A549 (cell line): ENCODE results near the gene PTPRD. TPM values are rescaled to one million over a fixed set of nuclear protein-coding genes. Genes with fewer than 3 reads are reported as not detected.

Experiments used
- ATAC-seq, 2 experiments: fragments of 200-7000 bp in 1 of 2; fragments of >200 bp in 1 of 2; cut with Nextera tagmentation in 1 of 2; cut with Tn5 transposase in 1 of 2; 3 replicates each; pipeline versions ENCODE4 v1.8.0 to v1.9.1; 2018 to 2020; ENCODE audit warnings: mild to moderate bottlenecking in 1 of 2, moderate library complexity in 1 of 2
- CTCF ChIA-PET: fragments of 300-600 bp; sonication (Branson Sonifier 250); formaldehyde crosslinking; extraction: SDS; loops from one replicate; lab custom pipeline; 2021; ENCODE audit warnings: antibody characterized with exemption, inconsistent platforms; lab: Yijun Ruan, JAX
- POLR2A ChIA-PET: fragments of 350-600 bp; formaldehyde crosslinking; extraction: SDS; loops from one replicate; lab custom pipeline; 2021; ENCODE audit warnings: antibody characterized with exemption, inconsistent platforms; lab: Yijun Ruan, JAX
- DNase-seq, 2 experiments: peaks; one replicate each; pipeline versions ENCODE4 v3.0.0 to v3.0.0-alpha.2; 2011 to 2016; ENCODE audit warnings: low read depth in 1 of 2, low spot score in 1 of 2
- FAIRE-seq: peaks from 2 replicates; lab custom pipeline; 2011; peaks lifted over from hg19 to GRCh38; lab: Jason Lieb, UNC
- H3K27ac ChIP-seq, 2 experiments: fragments of >200 bp; sonication (Bioruptor Twin); formaldehyde crosslinking; 3 replicates each; pipeline ENCODE4 v1.5.1; 2016 to 2017
- H3K4me1 ChIP-seq: fragments of >200 bp; sonication (Bioruptor Twin); formaldehyde crosslinking; 3 replicates; pipeline ENCODE4 v1.6.1; 2016
- H3K4me2 ChIP-seq: fragments of >200 bp; sonication (Bioruptor Twin); formaldehyde crosslinking; 3 replicates; pipeline ENCODE4 v1.6.1; 2016
- H3K4me3 ChIP-seq: fragments of >200 bp; sonication (Bioruptor Twin); formaldehyde crosslinking; 3 replicates; pipeline ENCODE4 v1.5.1; 2016
- H3K9me3 ChIP-seq: fragments of >200 bp; sonication (Bioruptor Twin); formaldehyde crosslinking; 3 replicates; pipeline ENCODE4 v1.6.1; 2016
- BHLHE40 ChIP-seq: IDR thresholded peaks from 2 replicates; pipeline ENCODE4 v1.6.1; 2012; ENCODE audit warnings: low read depth, low read length, inconsistent platforms
- CBX2 ChIP-seq: fragments of 200-600 bp; sonication (generic); IDR thresholded peaks from 2 replicates; pipeline ENCODE4 v1.6.1; 2016; ENCODE audit warnings: low read depth, mild to moderate bottlenecking, borderline replicate concordance
- EP300 ChIP-seq, 2 experiments: fragments of >200 bp; sonication (Bioruptor Twin); formaldehyde crosslinking; IDR thresholded peaks; 2 replicates in 1 of 2; 3 replicates in 1 of 2; pipeline ENCODE4 v1.6.1; 2016 to 2017
- ESRRA ChIP-seq: fragments of 150-350 bp; IDR thresholded peaks from 2 replicates; pipeline ENCODE4 v1.6.1; 2014; ENCODE audit warnings: mild to moderate bottlenecking, low read length, borderline replicate concordance
- FOSB ChIP-seq: fragments of 250-450 bp; sonication (Bioruptor Pico); IDR thresholded peaks from 2 replicates; pipeline ENCODE4 v1.5.0; 2020; ENCODE audit warnings: mild to moderate bottlenecking, moderate library complexity
- FOXS1 ChIP-seq: fragments of 250-450 bp; sonication (Bioruptor Pico); IDR thresholded peaks from 2 replicates; pipeline ENCODE4 v1.5.0; 2020; ENCODE audit warnings: mild to moderate bottlenecking, moderate library complexity
- HOXA7 ChIP-seq: fragments of 250-450 bp; sonication (Bioruptor Pico); IDR thresholded peaks from 2 replicates; pipeline ENCODE4 v1.5.0; 2020; ENCODE audit warnings: mild to moderate bottlenecking, moderate library complexity
- KDM5A ChIP-seq: fragments of 200-600 bp; sonication (generic); IDR thresholded peaks from 2 replicates; pipeline ENCODE4 v1.6.1; 2016; ENCODE audit warnings: antibody characterized with exemption, mild to moderate bottlenecking
- NFE2L2 ChIP-seq: fragments of 150-350 bp; conservative IDR thresholded peaks from 2 replicates; pipeline ENCODE4 v1.6.1; 2014; ENCODE audit warnings: low read length
- NPAS2 ChIP-seq: fragments of 250-450 bp; sonication (Bioruptor Pico); IDR thresholded peaks from 2 replicates; pipeline ENCODE4 v1.8.0; 2022; ENCODE audit warnings: mild to moderate bottlenecking, moderate library complexity, borderline replicate concordance
- NR3C1 ChIP-seq: fragments of >200 bp; sonication (Bioruptor Twin); formaldehyde crosslinking; IDR thresholded peaks from 3 replicates; pipeline ENCODE4 v1.6.1; 2017
- POLR2A ChIP-seq: IDR thresholded peaks from 2 replicates; pipeline ENCODE4 v1.6.1; 2012; ENCODE audit warnings: mild to moderate bottlenecking, low read length
- POLR2AphosphoS2 ChIP-seq: conservative IDR thresholded peaks from 2 replicates; pipeline ENCODE4 v1.6.1; 2012; ENCODE audit warnings: low read length, improper control_type of control experiment, inconsistent platforms
- RCOR1 ChIP-seq: fragments of 150-350 bp; IDR thresholded peaks from 2 replicates; pipeline ENCODE4 v1.6.1; 2014; ENCODE audit warnings: antibody characterized with exemption, low read length, low read depth
- RFX5 ChIP-seq: fragments of 450-650 bp; IDR thresholded peaks from 2 replicates; pipeline ENCODE4 v1.7.1; 2014; ENCODE audit warnings: antibody characterized with exemption, mild to moderate bottlenecking, moderate library complexity
- ZC3H11A ChIP-seq: fragments of 450-650 bp; IDR thresholded peaks from 2 replicates; pipeline ENCODE4 v1.6.1; 2014; ENCODE audit warnings: antibody characterized with exemption, mild to moderate bottlenecking
- ZFP36 ChIP-seq: fragments of 450-650 bp; IDR thresholded peaks from 2 replicates; pipeline ENCODE4 v1.6.1; 2014; ENCODE audit warnings: borderline replicate concordance; ENCODE audit not compliant: partially characterized antibody
- ZSCAN20 ChIP-seq: fragments of 250-450 bp; sonication (Bioruptor Pico); IDR thresholded peaks from 2 replicates; pipeline ENCODE4 v1.8.0; 2022; ENCODE audit warnings: mild to moderate bottlenecking, moderate library complexity
- WGBS: methylation state at CpG from one replicate; pipeline ENCODE4 v1.1.6; 2017; ENCODE audit errors: missing lambda C conversion rate; 5-methylcytosine and 5-hydroxymethylcytosine counted together
- polyA plus RNA-seq, 4 experiments: library from polyadenylated mRNA; depleted of rRNA in 3 of 4; stranded (reverse); fragments of >200 nt; fragmentation: RNase III in 1 of 4; extraction: RNeasy Plus Mini Kit Qiagen cat#74134 plus additional on column Dnase treatment in 1 of 4; gene quantifications; 2 replicates in 3 of 4; 3 replicates in 1 of 4; pipeline ENCODE4 v1.2.3, GENCODE V29; 2011 to 2017
- TF ChIP-seq, protein P1 (sequence below): fragments of 200-600 bp; sonication (generic); IDR thresholded peaks from 2 replicates; pipeline ENCODE4 v1.6.1; 2016; ENCODE audit warnings: antibody characterized with exemption, mild to moderate bottlenecking, moderate library complexity
- TF ChIP-seq, protein P2 (sequence below): IDR thresholded peaks from 2 replicates; pipeline ENCODE4 v1.6.1; 2012
- TF ChIP-seq, protein P3 (sequence below): IDR thresholded peaks from 2 replicates; pipeline ENCODE4 v1.6.1; 2012; ENCODE audit warnings: low read depth, borderline replicate concordance

Gene PTPRD
- polyA plus RNA-seq, 2 of the 4 experiments (the other 2 are of a cell fraction) = 0.39 to 1.3 TPM

DNA sequence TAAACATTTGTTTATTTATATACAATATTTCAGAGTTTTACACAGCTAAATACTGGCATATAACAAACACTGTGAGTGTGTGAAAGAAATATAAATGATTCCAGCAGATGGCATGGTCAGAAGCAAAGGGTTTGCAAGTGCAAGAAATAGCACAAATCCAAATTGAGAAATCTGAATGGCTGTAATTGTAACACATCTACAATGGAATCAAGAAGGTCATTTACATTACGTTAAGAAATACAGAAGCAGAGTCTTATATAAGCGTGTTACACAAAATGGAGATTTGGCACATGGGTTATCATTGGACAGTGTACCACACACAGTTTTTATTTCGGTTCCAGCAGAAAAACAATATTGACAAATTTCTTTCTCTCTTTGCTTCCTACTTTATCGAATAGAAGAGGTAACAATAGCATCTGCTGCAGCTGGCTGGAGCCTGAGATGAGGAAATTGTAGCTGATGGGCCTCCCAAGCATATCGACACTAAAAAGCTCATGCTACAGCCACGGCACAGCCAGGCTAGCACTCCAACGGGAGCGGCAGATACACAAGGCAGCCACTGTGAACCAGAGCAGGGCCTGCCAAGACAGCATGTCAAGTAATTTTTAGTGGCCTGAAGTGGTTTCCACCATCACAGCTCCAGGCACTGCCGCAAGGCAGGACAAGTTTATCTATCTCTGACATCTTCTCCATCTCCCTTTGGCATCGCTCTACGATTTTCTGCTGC, 2248.6 kb downstream of the PTPRD start:
- FAIRE-seq (no peak), DNase-seq (no peak), ATAC-seq (no peak)
- Histone ChIP-seq H3K4me2 (no peak overlapping the region), H3K9me3 (no peaks in the 10 kb centered on the region), H3K27ac (no peak overlapping the region), H3K4me1 (no peaks in the 10 kb centered on the region), H3K4me3 (no peak overlapping the region)
- CTCF ChIA-PET = no interaction called here
- 20% methylated on average over 11 of the region's 11 CpGs for WGBS
- POLR2A ChIA-PET = no interaction called here
- TF ChIP-seq POLR2AphosphoS2 (no peak), ZC3H11A (no peak), BHLHE40 (no peak), CBX2 (no peak), EP300 (IDR thresholded peaks at IDR 0.05) (no peak), KDM5A (no peak), RCOR1 (no peak), FOXS1 (no peak), NR3C1 (no peak), FOSB (CRISPR knock-in tag) (no peak), ZSCAN20 (CRISPR knock-in tag) (no peak), HOXA7 (CRISPR knock-in tag) (no peak), ZFP36 (no peak)
- TF ChIP-seq, protein P1, sequence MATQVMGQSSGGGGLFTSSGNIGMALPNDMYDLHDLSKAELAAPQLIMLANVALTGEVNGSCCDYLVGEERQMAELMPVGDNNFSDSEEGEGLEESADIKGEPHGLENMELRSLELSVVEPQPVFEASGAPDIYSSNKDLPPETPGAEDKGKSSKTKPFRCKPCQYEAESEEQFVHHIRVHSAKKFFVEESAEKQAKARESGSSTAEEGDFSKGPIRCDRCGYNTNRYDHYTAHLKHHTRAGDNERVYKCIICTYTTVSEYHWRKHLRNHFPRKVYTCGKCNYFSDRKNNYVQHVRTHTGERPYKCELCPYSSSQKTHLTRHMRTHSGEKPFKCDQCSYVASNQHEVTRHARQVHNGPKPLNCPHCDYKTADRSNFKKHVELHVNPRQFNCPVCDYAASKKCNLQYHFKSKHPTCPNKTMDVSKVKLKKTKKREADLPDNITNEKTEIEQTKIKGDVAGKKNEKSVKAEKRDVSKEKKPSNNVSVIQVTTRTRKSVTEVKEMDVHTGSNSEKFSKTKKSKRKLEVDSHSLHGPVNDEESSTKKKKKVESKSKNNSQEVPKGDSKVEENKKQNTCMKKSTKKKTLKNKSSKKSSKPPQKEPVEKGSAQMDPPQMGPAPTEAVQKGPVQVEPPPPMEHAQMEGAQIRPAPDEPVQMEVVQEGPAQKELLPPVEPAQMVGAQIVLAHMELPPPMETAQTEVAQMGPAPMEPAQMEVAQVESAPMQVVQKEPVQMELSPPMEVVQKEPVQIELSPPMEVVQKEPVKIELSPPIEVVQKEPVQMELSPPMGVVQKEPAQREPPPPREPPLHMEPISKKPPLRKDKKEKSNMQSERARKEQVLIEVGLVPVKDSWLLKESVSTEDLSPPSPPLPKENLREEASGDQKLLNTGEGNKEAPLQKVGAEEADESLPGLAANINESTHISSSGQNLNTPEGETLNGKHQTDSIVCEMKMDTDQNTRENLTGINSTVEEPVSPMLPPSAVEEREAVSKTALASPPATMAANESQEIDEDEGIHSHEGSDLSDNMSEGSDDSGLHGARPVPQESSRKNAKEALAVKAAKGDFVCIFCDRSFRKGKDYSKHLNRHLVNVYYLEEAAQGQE = no peak

DNA sequence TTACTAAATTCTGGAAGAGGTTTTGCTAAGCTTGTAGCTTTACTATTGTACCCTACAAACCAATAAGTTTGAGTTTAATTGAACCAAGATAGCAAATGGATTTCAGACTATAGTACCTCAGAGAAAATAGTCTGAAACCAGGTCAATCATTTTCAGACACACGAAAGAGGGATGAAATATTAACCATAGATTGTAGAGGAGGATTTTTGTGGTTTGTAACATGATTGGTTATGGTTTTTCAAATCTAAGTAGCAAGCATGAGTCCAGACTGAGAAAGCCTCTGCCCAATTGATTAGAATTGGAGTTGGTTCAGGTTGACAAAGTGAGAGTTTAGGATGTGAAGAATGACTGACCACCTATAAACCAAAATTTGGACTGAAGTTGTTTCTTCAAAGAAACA, 2250.6 kb downstream of the PTPRD start:
- Histone ChIP-seq H3K27ac (no peak overlapping the region), H3K4me3 (no peak overlapping the region), H3K4me1 (no peaks in the 10 kb centered on the region), H3K4me2 (no peak overlapping the region), H3K9me3 (no peaks in the 10 kb centered on the region)
- ATAC-seq = no peak
- no peak for FAIRE-seq
- 8% methylated on average over 1 of the region's 1 CpG for WGBS
- no peak for DNase-seq
- ChIA-PET CTCF (no interaction called here), POLR2A (no interaction called here)
- TF ChIP-seq RFX5 (no peak), NFE2L2 (no peak), BHLHE40 (no peak), NPAS2 (CRISPR knock-in tag) (no peak), ESRRA (no peak), POLR2A (no peak)
- TF ChIP-seq, protein P2, sequence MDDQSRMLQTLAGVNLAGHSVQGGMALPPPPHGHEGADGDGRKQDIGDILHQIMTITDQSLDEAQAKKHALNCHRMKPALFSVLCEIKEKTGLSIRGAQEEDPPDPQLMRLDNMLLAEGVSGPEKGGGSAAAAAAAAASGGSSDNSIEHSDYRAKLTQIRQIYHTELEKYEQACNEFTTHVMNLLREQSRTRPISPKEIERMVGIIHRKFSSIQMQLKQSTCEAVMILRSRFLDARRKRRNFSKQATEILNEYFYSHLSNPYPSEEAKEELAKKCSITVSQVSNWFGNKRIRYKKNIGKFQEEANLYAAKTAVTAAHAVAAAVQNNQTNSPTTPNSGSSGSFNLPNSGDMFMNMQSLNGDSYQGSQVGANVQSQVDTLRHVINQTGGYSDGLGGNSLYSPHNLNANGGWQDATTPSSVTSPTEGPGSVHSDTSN = no peak
- TF ChIP-seq, protein P3, sequence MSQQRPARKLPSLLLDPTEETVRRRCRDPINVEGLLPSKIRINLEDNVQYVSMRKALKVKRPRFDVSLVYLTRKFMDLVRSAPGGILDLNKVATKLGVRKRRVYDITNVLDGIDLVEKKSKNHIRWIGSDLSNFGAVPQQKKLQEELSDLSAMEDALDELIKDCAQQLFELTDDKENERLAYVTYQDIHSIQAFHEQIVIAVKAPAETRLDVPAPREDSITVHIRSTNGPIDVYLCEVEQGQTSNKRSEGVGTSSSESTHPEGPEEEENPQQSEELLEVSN = no peak
